ENCODE data around the gene MSMB. TPM values are rescaled to one million over a fixed set of nuclear protein-coding genes. Genes with fewer than 3 reads are reported as not detected.
A peak's percentile ranks its signal among the peaks of the same experiment; 100 is the strongest.

The MSMB gene
- total RNA-seq, 1 donor from 2014 or later = not detected

GRCh38 chr10:46019569-46020343, 26.3 kb downstream of the MSMB start:
- Mint-ChIP-seq H3K4me1 (peaks cover 10% of the 10 kb centered on the region), H3K27ac (peak overlapping the region; percentile 69), H3K4me3 (peak overlapping the region; percentile 57), H3K27me3 (ENCODE audit: insufficient read depth, low read depth) (no peaks in the 10 kb centered on the region), H3K9me3 (no peaks in the 10 kb centered on the region), H3K36me3 (peaks cover 5% of the 10 kb centered on the region)
- Histone ChIP-seq H3K4me1 (no peaks in the 10 kb centered on the region), H3F3A (ENCODE audit: low read depth) (peaks cover 13% of the 10 kb centered on the region), H3K9ac (no peak overlapping the region), H4K20me1 (ENCODE audit: low read depth) (peaks cover 36% of the 10 kb centered on the region), H3K9me3 (ENCODE audit: low read depth) (no peaks in the 10 kb centered on the region), H2AFZ (replicated peaks) (no peak overlapping the region), H3K4me3 (no peak overlapping the region), H3K79me2 (ENCODE audit: low read depth) (peaks cover 56% of the 10 kb centered on the region), H3K27me3 (no peaks in the 10 kb centered on the region), H3K4me2 (no peak overlapping the region), H3K27ac (no peak overlapping the region), H3K36me3 (no peaks in the 10 kb centered on the region)
- TF ChIP-seq EZH2phosphoT487 (IDR thresholded peaks at IDR 0.05) = no peak
- no peak for TF ChIP-seq EZH2 (IDR thresholded peaks at IDR 0.05)
- TF ChIP-seq CTCF (IDR thresholded peaks at IDR 0.05) = no peak
- DNase-seq (ENCODE audit: low spot score) = peak; percentile 16

GRCh38 chr10:46019177-46019528, 26.9 kb downstream of the MSMB start:
- Histone ChIP-seq H3K4me2 (no peak overlapping the region), H4K20me1 (ENCODE audit: low read depth) (peaks cover 30% of the 10 kb centered on the region), H3K79me2 (ENCODE audit: low read depth) (peaks cover 56% of the 10 kb centered on the region), H3F3A (ENCODE audit: low read depth) (peaks cover 7% of the 10 kb centered on the region), H3K4me3 (no peak overlapping the region), H3K36me3 (no peaks in the 10 kb centered on the region), H3K9ac (no peak overlapping the region), H3K27me3 (no peaks in the 10 kb centered on the region), H3K4me1 (no peaks in the 10 kb centered on the region), H2AFZ (replicated peaks) (no peak overlapping the region), H3K9me3 (ENCODE audit: low read depth) (no peaks in the 10 kb centered on the region), H3K27ac (no peak overlapping the region)
- Mint-ChIP-seq H3K36me3 (peaks cover 11% of the 10 kb centered on the region), H3K9me3 (no peaks in the 10 kb centered on the region), H3K4me1 (peaks cover 10% of the 10 kb centered on the region), H3K27ac (no peak overlapping the region), H3K27me3 (ENCODE audit: insufficient read depth, low read depth) (no peaks in the 10 kb centered on the region), H3K4me3 (no peak overlapping the region)
- TF ChIP-seq EZH2phosphoT487 (IDR thresholded peaks at IDR 0.05) = no peak
- no peak for TF ChIP-seq CTCF (IDR thresholded peaks at IDR 0.05)
- TF ChIP-seq EZH2 (IDR thresholded peaks at IDR 0.05) = no peak
- no peak for DNase-seq (ENCODE audit: low spot score)

- Histone ChIP-seq H3K4me3 (no peak overlapping the region), H3K4me2 (no peak overlapping the region), H3K4me1 (no peaks in the 10 kb centered on the region), H3F3A (ENCODE audit: low read depth) (peaks cover 2% of the 10 kb centered on the region), H3K36me3 (no peaks in the 10 kb centered on the region), H3K27ac (no peak overlapping the region), H3K9me3 (ENCODE audit: low read depth) (no peaks in the 10 kb centered on the region), H4K20me1 (ENCODE audit: low read depth) (peaks cover 25% of the 10 kb centered on the region), H3K27me3 (no peaks in the 10 kb centered on the region), H3K79me2 (ENCODE audit: low read depth) (peaks cover 56% of the 10 kb centered on the region), H2AFZ (replicated peaks) (no peak overlapping the region), H3K9ac (no peak overlapping the region)
- peaks cover 12% of the 10 kb centered on the region for H3K36me3 Mint-ChIP-seq
- no peaks in the 10 kb centered on the region for H3K27me3 Mint-ChIP-seq (ENCODE audit: insufficient read depth, low read depth)
- H3K4me3 Mint-ChIP-seq = no peak overlapping the region
- no peak for DNase-seq (ENCODE audit: low spot score)
- H3K9me3 Mint-ChIP-seq = no peaks in the 10 kb centered on the region
- TF ChIP-seq CTCF (IDR thresholded peaks at IDR 0.05) = no peak
- no peak for TF ChIP-seq EZH2 (IDR thresholded peaks at IDR 0.05)
- TF ChIP-seq EZH2phosphoT487 (IDR thresholded peaks at IDR 0.05) = no peak
- no peak overlapping the region for H3K27ac Mint-ChIP-seq
- H3K4me1 Mint-ChIP-seq = peaks cover 8% of the 10 kb centered on the region
Observed at GRCh38 chr10:46018453-46019176, 27.5 kb downstream of the MSMB start.
